HepG2 (cell line): Measurements from ENCODE around the gene TRPV4. TPM values are rescaled to one million over a fixed set of nuclear protein-coding genes. Genes with fewer than 3 reads are reported as not detected.
A peak's percentile ranks its signal among the peaks of the same experiment; 100 is the strongest.

Experiments
- ATAC-seq: fragments of 200-7000 bp; cut with Tn5 transposase; 3 replicates; pipeline ENCODE4 v1.9.1; 2020; ENCODE audit warnings: mild to moderate bottlenecking, moderate library complexity
- BruUV-seq: library from RNA; stranded (reverse); fragments of 400-500 nt; replicated peaks from 2 replicates; lab custom pipeline; 2021; lab: Mats Ljungman, UMichigan
- CTCF ChIA-PET: fragments of 300-600 bp; formaldehyde crosslinking; extraction: SDS; loops from one replicate; lab custom pipeline; 2021; ENCODE audit warnings: low total read pairs, inconsistent platforms, low intra/inter-chr PET ratio; lab: Yijun Ruan, JAX
- POLR2A ChIA-PET: fragments of 350-600 bp; sonication (Branson Sonifier 250); formaldehyde crosslinking; loops from one replicate; lab custom pipeline; 2020; ENCODE audit warnings: antibody characterized with exemption, inconsistent platforms; lab: Yijun Ruan, JAX
- DNase-seq: peaks from one replicate; pipeline ENCODE4 v3.0.0-alpha.2; 2015; ENCODE audit warnings: low spot score
- FAIRE-seq: peaks from 3 replicates; lab custom pipeline; 2011; peaks lifted over from hg19 to GRCh38; lab: Jason Lieb, UNC
- H2AFZ ChIP-seq: one replicate; pipeline ENCODE4 v1.6.1; 2011; ENCODE audit warnings: low read length, inconsistent platforms
- H3K27ac ChIP-seq: fragments of 300-600 bp; 3 replicates; pipeline ENCODE4 v1.8.0; 2011; ENCODE audit warnings: mixed run types, mild to moderate bottlenecking, mixed read lengths, low read length, inconsistent platforms; ENCODE audit not compliant: insufficient read depth; ENCODE audit errors: extremely low read length
- H3K27me3 ChIP-seq, 2 experiments: fragments of 200-600 bp in 1 of 2; 2 replicates in 1 of 2; 3 replicates in 1 of 2; pipeline versions ENCODE4 v1.6.0 to v1.8.0; 2011; ENCODE audit warnings: low read length in 2 of 2, mild to moderate bottlenecking in 2 of 2, moderate library complexity in 2 of 2, inconsistent platforms in 1 of 2; ENCODE audit not compliant: insufficient read depth in 2 of 2, control insufficient read depth in 1 of 2
- H3K36me3 ChIP-seq, 2 experiments: fragments of 200-600 bp in 1 of 2; replicated peaks in 1 of 2; 2 replicates in 1 of 2; 3 replicates in 1 of 2; pipeline versions ENCODE4 v1.5.1 to v1.8.0; 2011; ENCODE audit warnings: low read length in 2 of 2, inconsistent platforms in 1 of 2; ENCODE audit not compliant: insufficient read depth in 2 of 2, control insufficient read depth in 1 of 2
- H3K4me1 ChIP-seq: 2 replicates; pipeline ENCODE4 v1.5.1; 2012; ENCODE audit warnings: low read length, inconsistent platforms; ENCODE audit not compliant: insufficient read depth
- H3K4me2 ChIP-seq: 2 replicates; pipeline ENCODE4 v1.6.0; 2011; ENCODE audit warnings: low read depth, low read length, inconsistent platforms
- H3K4me3 ChIP-seq, 3 experiments: fragments of 200-600 bp in 1 of 3; sonication (generic), shearing (Covaris generic) in 1 of 3; replicated peaks in 1 of 3; 2 replicates each; pipeline ENCODE4 v1.5.1; 2011 to 2016; ENCODE audit warnings: low read length in 3 of 3, inconsistent platforms in 2 of 3, low read depth in 2 of 3, mild to moderate bottlenecking in 2 of 3, control low read depth in 1 of 3, mixed read lengths in 1 of 3; ENCODE audit not compliant: insufficient read depth in 1 of 3
- H3K79me2 ChIP-seq: one replicate; pipeline ENCODE4 v1.6.1; 2011; ENCODE audit warnings: low read length, inconsistent platforms; ENCODE audit not compliant: insufficient read depth
- H3K9ac ChIP-seq: 2 replicates; pipeline ENCODE4 v1.6.0; 2011; ENCODE audit warnings: mild to moderate bottlenecking, low read depth, low read length, inconsistent platforms; ENCODE audit not compliant: insufficient read depth
- H3K9me3 ChIP-seq: 2 replicates; pipeline ENCODE4 v1.5.1; 2012; ENCODE audit warnings: mild to moderate bottlenecking, low read length
- H4K20me1 ChIP-seq: 2 replicates; pipeline ENCODE4 v1.6.0; 2011; ENCODE audit warnings: inconsistent platforms, mild to moderate bottlenecking, low read length, moderate library complexity; ENCODE audit not compliant: insufficient read depth
- AGO1 ChIP-seq: fragments of 200-400 bp; formaldehyde crosslinking; IDR thresholded peaks from 2 replicates; pipeline ENCODE4 v1.6.1; 2017; ENCODE audit warnings: mild to moderate bottlenecking, low read depth, low read length, moderate library complexity; ENCODE audit not compliant: poor library complexity, severe bottlenecking
- CBX1 ChIP-seq: IDR thresholded peaks from one replicate; pipeline ENCODE4 v1.6.1; 2016; ENCODE audit warnings: antibody characterized with exemption, low read depth
- CBX5 ChIP-seq: sonication (generic); formaldehyde crosslinking; IDR thresholded peaks from 2 replicates; pipeline ENCODE4 v1.4.0; 2020; ENCODE audit warnings: missing genetic modification reagents, borderline replicate concordance
- FOXC1 ChIP-seq: sonication (generic); formaldehyde crosslinking; IDR thresholded peaks from 2 replicates; pipeline ENCODE4 v1.8.0; 2022; ENCODE audit warnings: mild to moderate bottlenecking, missing genetic modification reagents, borderline replicate concordance
- HNF4G ChIP-seq, 2 experiments: sonication (generic) in 1 of 2; formaldehyde crosslinking in 1 of 2; IDR thresholded peaks; 2 replicates each; pipeline versions ENCODE4 v1.4.0 to v1.6.1; 2011 to 2020; ENCODE audit warnings: borderline replicate concordance in 2 of 2, low read depth in 2 of 2, mild to moderate bottlenecking in 2 of 2, low read length in 1 of 2, missing genetic modification reagents in 1 of 2, moderate library complexity in 1 of 2
- JARID2 ChIP-seq: sonication (generic); formaldehyde crosslinking; IDR thresholded peaks from 2 replicates; pipeline ENCODE4 v1.8.1; 2023; ENCODE audit warnings: missing genetic modification reagents, inconsistent platforms; ENCODE audit not compliant: insufficient replicate concordance
- JUN ChIP-seq: sonication (generic); formaldehyde crosslinking; IDR thresholded peaks from 2 replicates; pipeline ENCODE4 v1.4.0; 2020; ENCODE audit warnings: mild to moderate bottlenecking, missing genetic modification reagents
- ZNF337 ChIP-seq: sonication (generic); formaldehyde crosslinking; IDR thresholded peaks from 2 replicates; pipeline ENCODE4 v1.5.1; 2020; ENCODE audit warnings: missing genetic modification reagents, low read depth, mild to moderate bottlenecking, borderline replicate concordance
- WGBS: methylation state at CpG from one replicate; pipeline ENCODE4 v1.1.6; 2017; ENCODE audit warnings: low lambda C conversion rate; 5-methylcytosine and 5-hydroxymethylcytosine counted together
- in situ Hi-C: cut with HindIII; loops from 2 replicates; pipeline ENCODE4 v1.10.0; 2017; ENCODE audit warnings: low pct_unique_long_range_greater_than_20kb; ENCODE audit not compliant: extremely low pct_ligation_motif_present
- intact Hi-C: fragments of 100-400 bp; cut with micrococcal nuclease; formaldehyde crosslinking; loops from one replicate; pipeline ENCODE4 v1.10.0; 2022; ENCODE audit not compliant: unreplicated experiment
- polyA plus RNA-seq, 8 experiments: library from polyadenylated mRNA; depleted of rRNA in 3 of 8; stranded (reverse) in 7 of 8; unstranded in 1 of 8; fragments of >200 nt; fragmentation: Illumina TruSeq in 4 of 8; extraction: Trizol in 4 of 8; gene quantifications; 2 replicates each; pipeline versions ENCODE4 v1.2.1 to v1.2.3, GENCODE V29; 2011 to 2016; ENCODE audit warnings: low read depth in 4 of 8, missing spikeins in 1 of 8, mixed read lengths in 1 of 8; ENCODE audit not compliant: insufficient read depth in 1 of 8
- total RNA-seq, 5 experiments: library from RNA; depleted of rRNA; stranded (reverse); fragments of >200 nt; fragmentation: Illumina TruSeq; extraction: Trizol; gene quantifications; 2 replicates each; pipeline ENCODE4 v1.2.3, GENCODE V29; 2016; ENCODE audit warnings: low read depth in 1 of 5
- TF ChIP-seq, protein P1 (sequence below): sonication (generic); formaldehyde crosslinking; IDR thresholded peaks from 2 replicates; pipeline ENCODE4 v1.8.0; 2023; ENCODE audit warnings: mild to moderate bottlenecking, missing genetic modification reagents
- TF ChIP-seq, protein P2 (sequence below), 2 experiments: sonication (generic) in 1 of 2; formaldehyde crosslinking in 1 of 2; IDR thresholded peaks; 2 replicates each; pipeline versions ENCODE4 v1.4.0 to v1.6.1; 2016 to 2020; ENCODE audit warnings: borderline replicate concordance in 1 of 2, low read depth in 1 of 2, mild to moderate bottlenecking in 1 of 2, missing genetic modification reagents in 1 of 2
- TF ChIP-seq, protein P3 (sequence below), 2 experiments: IDR thresholded peaks; 2 replicates each; pipeline ENCODE4 v1.6.1; 2011 to 2012; ENCODE audit warnings: low read length in 2 of 2, borderline replicate concordance in 1 of 2, low read depth in 1 of 2, mild to moderate bottlenecking in 1 of 2, moderate library complexity in 1 of 2

TRPV4 gene
- total and polyA plus RNA-seq, 2 of the 13 experiments (the other 11 are each of a cell fraction or from before 2014, with no cell fraction given) = 0.66 to 4.7 TPM

DNA sequence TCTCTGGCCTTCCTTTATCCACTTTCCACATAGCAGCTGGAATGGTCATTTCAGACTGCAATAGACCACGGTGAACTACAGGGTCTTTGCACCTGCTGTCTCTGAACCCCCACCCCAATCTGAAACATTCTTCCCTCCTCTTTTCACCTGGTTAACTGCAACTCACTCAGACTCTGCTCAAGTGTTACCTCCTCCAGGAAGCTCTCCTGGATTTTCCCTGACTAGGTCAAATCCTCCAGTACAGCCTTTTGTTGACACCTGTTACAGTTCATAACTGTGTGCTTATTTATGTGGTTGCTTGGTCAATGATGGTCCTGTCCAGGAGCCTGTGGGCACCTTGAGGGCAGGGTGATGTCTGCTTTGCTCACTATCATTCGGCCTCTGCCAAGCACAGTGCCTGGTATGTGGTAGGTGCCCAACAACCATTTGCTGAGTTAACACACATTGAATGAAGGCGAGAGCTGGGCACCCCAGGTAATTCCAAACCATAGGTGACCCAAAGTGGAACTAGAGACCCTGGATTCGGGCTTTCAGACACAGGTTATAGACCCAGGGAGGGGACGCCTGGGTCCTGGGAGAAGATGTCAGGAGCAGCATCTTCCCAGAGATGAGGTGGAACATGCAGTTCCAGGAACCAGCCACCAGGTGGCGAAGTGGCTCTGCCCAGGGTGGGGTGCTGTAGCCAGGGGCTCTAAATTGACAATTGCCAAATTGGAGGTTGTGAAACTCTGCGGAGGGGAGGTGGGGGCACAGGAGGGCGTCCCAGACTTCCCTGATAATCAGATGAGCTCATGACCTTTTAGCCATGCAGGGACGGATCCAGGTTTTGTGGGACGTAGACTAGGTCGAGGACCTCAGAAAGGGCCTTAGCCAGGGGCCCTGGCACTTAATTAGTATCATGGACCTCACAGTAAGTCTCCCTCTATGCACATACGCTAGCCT, 28.1 kb downstream of the TRPV4 start:
- Histone ChIP-seq H3K36me3 (no peaks in the 10 kb centered on the region), H3K27me3 (no peaks in the 10 kb centered on the region), H3K4me1 (peaks cover 5% of the 10 kb centered on the region; the same call in 1 of the 2 replicates), H2AFZ (no peak overlapping the region), H3K9ac (no peak overlapping the region), H3K79me2 (no peaks in the 10 kb centered on the region), H3K4me2 (peak overlapping the region; percentile 43; the same call in 1 of the 2 replicates), H3K9me3 (no peaks in the 10 kb centered on the region), H3K27ac (no peak overlapping the region), H4K20me1 (0 out of 2 replicates have a peak, but pooled peaks cover 3% of the 10 kb centered on the region), H3K4me3 (no peak overlapping the region; a peak in 1 of 6 replicates)
- BruUV-seq = no TSS peak
- CTCF ChIA-PET = interaction anchor here (0.7 to 4.3 kb wide), 3 partner anchors 40 to 94 kb away, joined by 3 to 61 read pairs (median 8); partner anchors contain the start of gene GLTP
- FAIRE-seq (peak; percentile 79), ATAC-seq (peak; percentile 84), DNase-seq (peak; percentile 45)
- intact Hi-C loops = loop anchor here (1.0 kb wide), 1 partner anchor 40 kb away; no protein-coding TSS in a partner anchor
- in situ Hi-C loops = loop anchor here (5.0 kb wide), 1 partner anchor 37 kb away; no protein-coding TSS in a partner anchor
- WGBS = 26% methylated on average over 8 of the region's 12 CpGs
- POLR2A ChIA-PET = no interaction called here
- TF ChIP-seq, protein P1, sequence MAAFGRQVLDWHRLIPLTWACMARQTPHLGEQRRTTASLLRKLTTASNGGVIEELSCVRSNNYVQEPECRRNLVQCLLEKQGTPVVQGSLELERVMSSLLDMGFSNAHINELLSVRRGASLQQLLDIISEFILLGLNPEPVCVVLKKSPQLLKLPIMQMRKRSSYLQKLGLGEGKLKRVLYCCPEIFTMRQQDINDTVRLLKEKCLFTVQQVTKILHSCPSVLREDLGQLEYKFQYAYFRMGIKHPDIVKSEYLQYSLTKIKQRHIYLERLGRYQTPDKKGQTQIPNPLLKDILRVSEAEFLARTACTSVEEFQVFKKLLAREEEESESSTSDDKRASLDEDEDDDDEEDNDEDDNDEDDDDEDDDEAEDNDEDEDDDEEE = no peak
- TF ChIP-seq, protein P2, sequence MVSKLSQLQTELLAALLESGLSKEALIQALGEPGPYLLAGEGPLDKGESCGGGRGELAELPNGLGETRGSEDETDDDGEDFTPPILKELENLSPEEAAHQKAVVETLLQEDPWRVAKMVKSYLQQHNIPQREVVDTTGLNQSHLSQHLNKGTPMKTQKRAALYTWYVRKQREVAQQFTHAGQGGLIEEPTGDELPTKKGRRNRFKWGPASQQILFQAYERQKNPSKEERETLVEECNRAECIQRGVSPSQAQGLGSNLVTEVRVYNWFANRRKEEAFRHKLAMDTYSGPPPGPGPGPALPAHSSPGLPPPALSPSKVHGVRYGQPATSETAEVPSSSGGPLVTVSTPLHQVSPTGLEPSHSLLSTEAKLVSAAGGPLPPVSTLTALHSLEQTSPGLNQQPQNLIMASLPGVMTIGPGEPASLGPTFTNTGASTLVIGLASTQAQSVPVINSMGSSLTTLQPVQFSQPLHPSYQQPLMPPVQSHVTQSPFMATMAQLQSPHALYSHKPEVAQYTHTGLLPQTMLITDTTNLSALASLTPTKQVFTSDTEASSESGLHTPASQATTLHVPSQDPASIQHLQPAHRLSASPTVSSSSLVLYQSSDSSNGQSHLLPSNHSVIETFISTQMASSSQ (IDR thresholded peaks at IDR 0.05; ENCODE audit: low read depth) = no peak
- TF ChIP-seq, protein P2 (CRISPR knock-in tag; IDR thresholded peaks at IDR 0.05; ENCODE audit: borderline replicate concordance) = no peak
- TF ChIP-seq HNF4G (IDR thresholded peaks at IDR 0.05; ENCODE audit: borderline replicate concordance, low read depth, low read length) (no peak), HNF4G (CRISPR knock-in tag; IDR thresholded peaks at IDR 0.05; ENCODE audit: borderline replicate concordance, low read depth) (no peak), JUN (no peak), JARID2 (CRISPR knock-in tag) (no peak), CBX5 (no peak), ZNF337 (CRISPR knock-in tag) (no peak), CBX1 (no peak), AGO1 (no peak), FOXC1 (CRISPR knock-in tag) (no peak)
- TF ChIP-seq, protein P3, sequence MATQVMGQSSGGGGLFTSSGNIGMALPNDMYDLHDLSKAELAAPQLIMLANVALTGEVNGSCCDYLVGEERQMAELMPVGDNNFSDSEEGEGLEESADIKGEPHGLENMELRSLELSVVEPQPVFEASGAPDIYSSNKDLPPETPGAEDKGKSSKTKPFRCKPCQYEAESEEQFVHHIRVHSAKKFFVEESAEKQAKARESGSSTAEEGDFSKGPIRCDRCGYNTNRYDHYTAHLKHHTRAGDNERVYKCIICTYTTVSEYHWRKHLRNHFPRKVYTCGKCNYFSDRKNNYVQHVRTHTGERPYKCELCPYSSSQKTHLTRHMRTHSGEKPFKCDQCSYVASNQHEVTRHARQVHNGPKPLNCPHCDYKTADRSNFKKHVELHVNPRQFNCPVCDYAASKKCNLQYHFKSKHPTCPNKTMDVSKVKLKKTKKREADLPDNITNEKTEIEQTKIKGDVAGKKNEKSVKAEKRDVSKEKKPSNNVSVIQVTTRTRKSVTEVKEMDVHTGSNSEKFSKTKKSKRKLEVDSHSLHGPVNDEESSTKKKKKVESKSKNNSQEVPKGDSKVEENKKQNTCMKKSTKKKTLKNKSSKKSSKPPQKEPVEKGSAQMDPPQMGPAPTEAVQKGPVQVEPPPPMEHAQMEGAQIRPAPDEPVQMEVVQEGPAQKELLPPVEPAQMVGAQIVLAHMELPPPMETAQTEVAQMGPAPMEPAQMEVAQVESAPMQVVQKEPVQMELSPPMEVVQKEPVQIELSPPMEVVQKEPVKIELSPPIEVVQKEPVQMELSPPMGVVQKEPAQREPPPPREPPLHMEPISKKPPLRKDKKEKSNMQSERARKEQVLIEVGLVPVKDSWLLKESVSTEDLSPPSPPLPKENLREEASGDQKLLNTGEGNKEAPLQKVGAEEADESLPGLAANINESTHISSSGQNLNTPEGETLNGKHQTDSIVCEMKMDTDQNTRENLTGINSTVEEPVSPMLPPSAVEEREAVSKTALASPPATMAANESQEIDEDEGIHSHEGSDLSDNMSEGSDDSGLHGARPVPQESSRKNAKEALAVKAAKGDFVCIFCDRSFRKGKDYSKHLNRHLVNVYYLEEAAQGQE (IDR thresholded peaks at IDR 0.05; ENCODE audit: borderline replicate concordance in 1 of 2, low read depth in 1 of 2, low read length in 2 of 2) = no peak
